Ishikawa (cell line): ENCODE measurements around the gene MALL.

Experiments
- CEBPB ChIP-seq: IDR thresholded peaks from 2 replicates; pipeline ENCODE4 v1.6.1; 2012
- CREB1 ChIP-seq: IDR thresholded peaks from 2 replicates; pipeline ENCODE4 v1.6.1; 2012; ENCODE audit warnings: low read depth
- EGR1 ChIP-seq: IDR thresholded peaks from 2 replicates; pipeline ENCODE4 v1.6.1; 2012
- EP300 ChIP-seq: IDR thresholded peaks from 2 replicates; pipeline ENCODE4 v1.6.1; 2012; ENCODE audit warnings: borderline replicate concordance
- FOXM1 ChIP-seq: IDR thresholded peaks from 2 replicates; pipeline ENCODE4 v1.6.1; 2012; ENCODE audit warnings: low read depth, borderline replicate concordance
- MAX ChIP-seq: IDR thresholded peaks from 2 replicates; pipeline ENCODE4 v1.6.1; 2012
- NFIC ChIP-seq: IDR thresholded peaks from 2 replicates; pipeline ENCODE4 v1.6.1; 2012
- RAD21 ChIP-seq: IDR thresholded peaks from 2 replicates; pipeline ENCODE4 v1.6.1; 2012; ENCODE audit warnings: low read depth
- REST ChIP-seq: IDR thresholded peaks from 2 replicates; pipeline ENCODE4 v1.6.1; 2012; ENCODE audit warnings: low read depth, mild to moderate bottlenecking
- TAF1 ChIP-seq: IDR thresholded peaks from 2 replicates; pipeline ENCODE4 v1.6.1; 2012; ENCODE audit warnings: low read depth, mild to moderate bottlenecking
- TCF12 ChIP-seq: IDR thresholded peaks from 2 replicates; pipeline ENCODE4 v1.6.1; 2012; ENCODE audit warnings: low read depth
- TEAD4 ChIP-seq: IDR thresholded peaks from 2 replicates; pipeline ENCODE4 v1.6.1; 2012
- USF1 ChIP-seq: IDR thresholded peaks from 2 replicates; pipeline ENCODE4 v1.6.1; 2012
- YY1 ChIP-seq: IDR thresholded peaks from 2 replicates; pipeline ENCODE4 v1.6.1; 2012; ENCODE audit warnings: low read depth
- ZBTB7A ChIP-seq: IDR thresholded peaks from 2 replicates; pipeline ENCODE4 v1.6.1; 2012; ENCODE audit warnings: low read depth

MALL gene

GRCh38 chr2:110115291-110116032, at the start of gene MALL:
MALL (minus strand) TSS chr2:110115822; CDS start chr2:110115792, 30 bp downstream.
- peak; percentile 50 for TF ChIP-seq TEAD4
- TF ChIP-seq FOXM1, result peak; percentile 53; the same call in 1 of the 2 replicates
- peak; percentile 56; the same call in 1 of the 2 replicates for TF ChIP-seq ZBTB7A
- TF ChIP-seq EP300, result peak; percentile 82
- TF ChIP-seq MAX, result peak; percentile 94
- peak; percentile 76 for TF ChIP-seq YY1
- peak; percentile 82 for TF ChIP-seq NFIC
- peak; percentile 34 for TF ChIP-seq USF1
- TF ChIP-seq TAF1, result peak; percentile 43; the same call in 1 of the 2 replicates
- peak; percentile 86 for TF ChIP-seq TCF12
- TF ChIP-seq CEBPB, result peak; percentile 30; the same call in 1 of the 2 replicates
- TF ChIP-seq REST, result no peak
- TF ChIP-seq RAD21, result no peak
- peak; percentile 41; the same call in 1 of the 2 replicates for TF ChIP-seq CREB1
- TF ChIP-seq EGR1, result 0 out of 2 replicates have a peak, but pooled peaks have one; percentile 18

GRCh38 chr2:110157153-110157793, 41.7 kb upstream of the MALL start:
- TF ChIP-seq ZBTB7A (no peak), YY1 (no peak), RAD21 (peak; percentile 95), CREB1 (no peak), EP300 (no peak)

- no peak for TF ChIP-seq USF1
- TF ChIP-seq TAF1, result no peak
- TF ChIP-seq CEBPB, result no peak
- no peak for TF ChIP-seq YY1
Observed at GRCh38 chr2:110153416-110153815, 37.8 kb upstream of the MALL start.

GRCh38 chr2:110152943-110153342, 37.3 kb upstream of the MALL start:
- no peak for TF ChIP-seq NFIC
- no peak for TF ChIP-seq REST
- TF ChIP-seq EP300, result no peak
- no peak for TF ChIP-seq MAX
- no peak for TF ChIP-seq FOXM1
- no peak for TF ChIP-seq TAF1
- TF ChIP-seq YY1, result no peak
- TF ChIP-seq CREB1, result no peak
- TF ChIP-seq TEAD4, result no peak
- no peak for TF ChIP-seq ZBTB7A
- TF ChIP-seq EGR1, result no peak
- no peak for TF ChIP-seq USF1
- no peak for TF ChIP-seq CEBPB
- TF ChIP-seq TCF12, result no peak
- TF ChIP-seq RAD21, result no peak

- TF ChIP-seq MAX, result no peak
- no peak for TF ChIP-seq FOXM1
- TF ChIP-seq TCF12, result no peak
- TF ChIP-seq YY1, result no peak
- TF ChIP-seq NFIC, result no peak
- no peak for TF ChIP-seq EP300
- TF ChIP-seq EGR1, result no peak
- TF ChIP-seq REST, result no peak
- TF ChIP-seq USF1, result no peak
- no peak for TF ChIP-seq TEAD4
- TF ChIP-seq RAD21, result no peak
- TF ChIP-seq CEBPB, result no peak
- TF ChIP-seq ZBTB7A, result no peak
- no peak for TF ChIP-seq CREB1
- TF ChIP-seq TAF1, result no peak
Observed at GRCh38 chr2:110149330-110150220, 34.0 kb upstream of the MALL start.
